ENCODE data around the gene HOXB2. TPM values are rescaled to one million over a fixed set of nuclear protein-coding genes. Genes with fewer than 3 reads are reported as not detected.

The HOXB2 gene
- total and polyA plus RNA-seq, 4 donors: 6.6 to 62.4 (median 33.7) TPM

DNA sequence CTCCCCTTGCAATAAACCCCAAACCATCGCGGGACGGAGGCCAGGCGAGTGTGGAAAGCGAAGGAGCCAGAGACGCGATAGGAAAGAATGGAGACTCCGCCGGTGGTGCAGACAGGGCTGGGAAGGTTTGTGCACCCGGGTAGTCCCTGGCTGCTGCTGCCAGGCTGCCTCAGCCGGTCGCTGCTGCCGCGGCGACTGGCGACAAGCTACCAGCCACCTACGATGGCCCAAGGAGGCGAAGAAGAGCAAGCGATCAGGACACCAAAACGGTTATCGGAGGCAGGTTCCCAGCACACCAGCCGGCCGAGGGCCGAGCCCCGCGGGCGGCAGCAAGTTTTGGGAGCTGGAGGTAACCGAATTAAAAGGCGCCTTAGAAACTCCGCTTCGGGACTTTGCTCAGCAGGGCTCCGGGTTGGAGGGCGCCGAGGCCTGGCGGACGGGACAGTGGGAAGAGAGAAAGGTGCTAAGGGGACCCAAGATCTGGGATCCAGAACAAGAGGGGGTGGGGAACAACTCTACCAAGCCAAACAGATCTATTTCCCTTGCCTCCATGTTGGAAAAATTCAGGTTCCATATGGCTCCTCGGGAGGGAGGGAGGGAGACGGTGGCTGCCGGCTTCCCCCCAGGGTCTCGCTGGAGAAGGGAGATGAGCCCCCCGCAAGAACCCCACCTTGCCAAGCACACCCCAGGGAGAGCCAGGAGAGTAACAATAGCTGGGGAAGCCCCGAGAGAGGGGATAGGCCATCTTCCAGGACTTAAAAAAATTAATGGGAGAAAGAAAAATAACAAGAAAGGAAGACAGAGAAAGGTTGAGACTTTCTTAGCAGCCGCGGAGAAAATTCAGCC lies 9.7 kb upstream of the HOXB2 start:
- H3K9me3 ChIP-seq (ENCODE audit: control insufficient read depth, insufficient read depth, low read length): no peaks in the 10 kb centered on the region
- WGBS (ENCODE audit: insufficient coverage): 10% methylated on average over 33 of the region's 44 CpGs
- peak; percentile 26 to 87 (median 42) for DNase-seq (ENCODE audit: low read depth in 4 of 6, low spot score in 6 of 6)
- H3K36me3 ChIP-seq (ENCODE audit: control insufficient read depth, insufficient read depth, low read length): peaks cover 45% of the 10 kb centered on the region
- peaks cover 77% of the 10 kb centered on the region for H3K4me1 ChIP-seq (ENCODE audit: control insufficient read depth, insufficient read depth, low read length)
- H3K4me3 ChIP-seq (ENCODE audit: low read depth, low read length): peak overlapping the region; percentile 55
- peak overlapping the region; percentile 99 for H3K27ac ChIP-seq (ENCODE audit: low read depth, low read length)
- no peaks in the 10 kb centered on the region for H3K27me3 ChIP-seq (ENCODE audit: control insufficient read depth, insufficient read depth, low read length)

DNA sequence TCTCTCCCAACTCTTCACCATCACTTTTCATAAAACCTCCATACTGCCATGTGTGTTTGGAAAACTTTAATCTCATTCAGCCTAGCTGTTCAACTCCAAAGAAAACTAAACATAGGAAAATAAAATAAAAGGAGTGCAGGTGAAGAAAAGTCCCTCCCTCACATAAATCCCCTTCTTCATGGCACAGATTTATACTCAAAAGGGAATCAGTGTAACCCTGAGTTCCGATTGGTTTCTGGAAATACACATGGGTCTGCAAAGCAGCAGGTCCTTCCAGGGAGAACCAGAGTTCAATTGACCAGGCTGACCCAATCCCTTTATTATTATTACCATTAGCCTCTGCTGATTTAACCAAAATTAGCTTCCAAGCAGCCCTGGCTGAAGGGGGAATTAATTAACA lies 8.9 kb upstream of the HOXB2 start:
- WGBS (ENCODE audit: insufficient coverage): 0% methylated on average over 1 of the region's 1 CpG
- no peaks in the 10 kb centered on the region for H3K27me3 ChIP-seq (ENCODE audit: control insufficient read depth, insufficient read depth, low read length)
- H3K4me3 ChIP-seq (ENCODE audit: low read depth, low read length): peak overlapping the region; percentile 55
- no peaks in the 10 kb centered on the region for H3K9me3 ChIP-seq (ENCODE audit: control insufficient read depth, insufficient read depth, low read length)
- peak overlapping the region; percentile 99 for H3K27ac ChIP-seq (ENCODE audit: low read depth, low read length)
- peak; percentile 19 to 86 (median 29) for DNase-seq (ENCODE audit: low read depth in 4 of 6, low spot score in 6 of 6)
- peaks cover 73% of the 10 kb centered on the region for H3K4me1 ChIP-seq (ENCODE audit: control insufficient read depth, insufficient read depth, low read length)
- peaks cover 43% of the 10 kb centered on the region for H3K36me3 ChIP-seq (ENCODE audit: control insufficient read depth, insufficient read depth, low read length)

DNA sequence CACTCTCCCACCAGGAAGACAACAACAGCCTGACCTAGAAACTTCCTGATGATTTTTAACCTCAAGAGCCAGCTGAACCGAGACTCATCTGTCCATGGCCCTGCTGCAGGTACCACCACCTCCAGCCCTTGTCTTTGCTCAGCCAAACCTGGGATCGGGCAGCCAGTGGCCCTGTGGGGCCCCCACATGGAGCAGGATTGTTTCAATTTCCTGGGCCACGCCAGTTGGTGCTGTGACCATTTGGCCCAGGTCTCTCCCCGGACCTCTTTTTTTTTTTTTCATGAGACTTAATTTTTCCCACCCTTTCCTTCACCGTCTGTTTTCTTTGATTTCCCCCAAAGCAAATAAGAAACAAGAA lies 8.3 kb upstream of the HOXB2 start:
- no peaks in the 10 kb centered on the region for H3K27me3 ChIP-seq (ENCODE audit: control insufficient read depth, insufficient read depth, low read length)
- WGBS (ENCODE audit: insufficient coverage): 10% methylated on average over 3 of the region's 5 CpGs
- peaks cover 37% of the 10 kb centered on the region for H3K36me3 ChIP-seq (ENCODE audit: control insufficient read depth, insufficient read depth, low read length)
- peaks cover 72% of the 10 kb centered on the region for H3K4me1 ChIP-seq (ENCODE audit: control insufficient read depth, insufficient read depth, low read length)
- DNase-seq (ENCODE audit: low read depth in 4 of 6, low spot score in 6 of 6): no peak
- peak overlapping the region; percentile 99 for H3K27ac ChIP-seq (ENCODE audit: low read depth, low read length)
- H3K9me3 ChIP-seq (ENCODE audit: control insufficient read depth, insufficient read depth, low read length): no peaks in the 10 kb centered on the region
- H3K4me3 ChIP-seq (ENCODE audit: low read depth, low read length): peak overlapping the region; percentile 55

GRCh38 chr17:48552466-48553189 lies 7.7 kb upstream of the HOXB2 start:
- 6% methylated on average over 2 of the region's 11 CpGs for WGBS (ENCODE audit: insufficient coverage)

DNA sequence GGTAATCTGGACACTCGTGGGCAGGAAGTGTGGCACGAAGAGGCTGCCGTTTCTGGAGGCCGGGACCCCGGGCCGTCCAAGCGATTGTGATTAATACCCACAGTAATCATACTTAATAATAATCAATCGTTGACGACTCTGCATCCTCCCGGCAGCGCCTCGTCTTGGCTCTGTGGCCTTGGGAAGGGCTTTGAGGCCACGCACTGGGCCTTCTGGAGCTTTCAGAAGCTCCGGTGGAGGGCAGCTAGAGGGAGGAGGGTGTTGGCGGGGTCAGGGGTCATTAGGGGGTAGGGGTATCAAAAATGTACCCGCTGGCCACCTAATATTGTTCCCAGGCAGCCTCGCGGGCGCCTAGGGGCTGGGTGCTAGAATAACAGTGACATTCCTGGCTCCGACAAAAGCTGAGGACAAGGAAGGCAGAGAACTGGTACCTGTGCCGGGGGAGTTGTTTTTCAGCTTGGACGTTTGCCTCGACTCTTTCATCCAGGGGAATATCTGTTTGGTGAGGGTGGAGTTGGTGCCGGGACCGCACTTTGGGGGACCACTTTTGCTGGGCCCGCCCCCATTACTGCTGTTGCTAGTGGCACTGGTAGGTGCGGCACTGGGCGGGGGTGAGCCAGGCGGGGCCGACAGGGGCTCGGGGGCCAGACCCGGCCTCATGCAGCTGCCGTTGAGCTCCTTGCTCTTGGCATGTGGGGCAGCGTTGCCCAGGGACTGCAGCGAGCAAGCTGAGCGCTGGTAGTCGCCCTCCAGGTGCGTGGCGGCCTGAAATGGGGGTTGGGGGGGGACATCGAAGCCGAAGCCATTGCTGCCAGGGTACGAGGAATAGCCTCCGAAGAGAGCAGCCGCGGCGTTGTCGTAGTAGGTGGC lies 6.9 kb upstream of the HOXB2 start:
- 10% methylated on average over 40 of the region's 47 CpGs for WGBS (ENCODE audit: insufficient coverage)
- peak overlapping the region; percentile 20 for H3K4me3 ChIP-seq (ENCODE audit: low read depth, low read length)
- peak; percentile 15 to 77 (median 30) for DNase-seq (ENCODE audit: low read depth in 4 of 6, low spot score in 6 of 6)
- no peaks in the 10 kb centered on the region for H3K9me3 ChIP-seq (ENCODE audit: control insufficient read depth, insufficient read depth, low read length)
- peaks cover 70% of the 10 kb centered on the region for H3K4me1 ChIP-seq (ENCODE audit: control insufficient read depth, insufficient read depth, low read length)
- H3K36me3 ChIP-seq (ENCODE audit: control insufficient read depth, insufficient read depth, low read length): peaks cover 34% of the 10 kb centered on the region
- peak overlapping the region; percentile 99 for H3K27ac ChIP-seq (ENCODE audit: low read depth, low read length)
- H3K27me3 ChIP-seq (ENCODE audit: control insufficient read depth, insufficient read depth, low read length): no peaks in the 10 kb centered on the region

More at GRCh38 chr17:48552466-48553189, 7.7 kb upstream of the HOXB2 start:
- H3K4me3 ChIP-seq (ENCODE audit: low read depth, low read length): peak overlapping the region; percentile 55
- H3K27ac ChIP-seq (ENCODE audit: low read depth, low read length): peak overlapping the region; percentile 99
- H3K27me3 ChIP-seq (ENCODE audit: control insufficient read depth, insufficient read depth, low read length): no peaks in the 10 kb centered on the region
- H3K9me3 ChIP-seq (ENCODE audit: control insufficient read depth, insufficient read depth, low read length): no peaks in the 10 kb centered on the region
- peak; percentile 58 to 91 (median 69) for DNase-seq (ENCODE audit: low read depth in 4 of 6, low spot score in 6 of 6)
- peaks cover 34% of the 10 kb centered on the region for H3K36me3 ChIP-seq (ENCODE audit: control insufficient read depth, insufficient read depth, low read length)
- H3K4me1 ChIP-seq (ENCODE audit: control insufficient read depth, insufficient read depth, low read length): peaks cover 72% of the 10 kb centered on the region

GRCh38 chr17:48551214-48551555 lies 6.3 kb upstream of the HOXB2 start:
- peak; percentile 13 to 91 (median 31) for DNase-seq (ENCODE audit: low read depth in 4 of 6, low spot score in 6 of 6)
- 20% methylated on average over 6 of the region's 19 CpGs for WGBS (ENCODE audit: insufficient coverage)
- Histone ChIP-seq H3K4me3 (ENCODE audit: low read depth, low read length) (peak overlapping the region; percentile 12), H3K27ac (ENCODE audit: low read depth, low read length) (peak overlapping the region; percentile 99), H3K27me3 (ENCODE audit: control insufficient read depth, insufficient read depth, low read length) (no peaks in the 10 kb centered on the region), H3K4me1 (ENCODE audit: control insufficient read depth, insufficient read depth, low read length) (peaks cover 75% of the 10 kb centered on the region), H3K36me3 (ENCODE audit: control insufficient read depth, insufficient read depth, low read length) (peaks cover 34% of the 10 kb centered on the region), H3K9me3 (ENCODE audit: control insufficient read depth, insufficient read depth, low read length) (no peaks in the 10 kb centered on the region)

GRCh38 chr17:48550502-48551213 lies 5.7 kb upstream of the HOXB2 start:
- Histone ChIP-seq H3K9me3 (ENCODE audit: control insufficient read depth, insufficient read depth, low read length) (no peaks in the 10 kb centered on the region), H3K4me1 (ENCODE audit: control insufficient read depth, insufficient read depth, low read length) (peaks cover 72% of the 10 kb centered on the region), H3K27ac (ENCODE audit: low read depth, low read length) (peak overlapping the region; percentile 99), H3K36me3 (ENCODE audit: control insufficient read depth, insufficient read depth, low read length) (peaks cover 32% of the 10 kb centered on the region), H3K4me3 (ENCODE audit: low read depth, low read length) (peak overlapping the region; percentile 27), H3K27me3 (ENCODE audit: control insufficient read depth, insufficient read depth, low read length) (no peaks in the 10 kb centered on the region)
- DNase-seq (ENCODE audit: low read depth in 4 of 6, low spot score in 6 of 6): peak in 3 of 6 donors; percentile 6 to 41 (median 18)
- 9% methylated on average over 57 of the region's 70 CpGs for WGBS (ENCODE audit: insufficient coverage)

- H3K36me3 ChIP-seq (ENCODE audit: control insufficient read depth, insufficient read depth, low read length): peaks cover 31% of the 10 kb centered on the region
- H3K4me3 ChIP-seq (ENCODE audit: low read depth, low read length): peak overlapping the region; percentile 27
- DNase-seq (ENCODE audit: low read depth in 4 of 6, low spot score in 6 of 6): peak in 5 of 6 donors; percentile 8 to 78 (median 26)
- H3K4me1 ChIP-seq (ENCODE audit: control insufficient read depth, insufficient read depth, low read length): peaks cover 77% of the 10 kb centered on the region
- H3K27me3 ChIP-seq (ENCODE audit: control insufficient read depth, insufficient read depth, low read length): no peaks in the 10 kb centered on the region
- peak overlapping the region; percentile 99 for H3K27ac ChIP-seq (ENCODE audit: low read depth, low read length)
- H3K9me3 ChIP-seq (ENCODE audit: control insufficient read depth, insufficient read depth, low read length): no peaks in the 10 kb centered on the region
- 19% methylated on average over 11 of the region's 18 CpGs for WGBS (ENCODE audit: insufficient coverage)
These were observed 5.1 kb upstream of the HOXB2 start for GRCh38 chr17:48549914-48550501.
